K562 (cell line): ENCODE measurements around the gene UBR3. TPM values are rescaled to one million over a fixed set of nuclear protein-coding genes. Genes with fewer than 3 reads are reported as not detected.
A peak's percentile ranks its signal among the peaks of the same experiment; 100 is the strongest.

Experiments
- CBX5 ChIP-seq: IDR thresholded peaks from 2 replicates; pipeline ENCODE4 v1.6.1; 2014; ENCODE audit warnings: low read depth, borderline replicate concordance
- CC2D1A ChIP-seq: fragments of 450-650 bp; IDR thresholded peaks from 2 replicates; pipeline ENCODE4 v1.6.1; 2017; ENCODE audit warnings: mild to moderate bottlenecking
- ESRRB ChIP-seq: fragments of 250-450 bp; sonication (Bioruptor Pico); IDR thresholded peaks from 2 replicates; pipeline ENCODE4 v1.5.0; 2020; ENCODE audit warnings: mild to moderate bottlenecking, moderate library complexity, borderline replicate concordance
- ETV6 ChIP-seq, 3 experiments: fragments of 150-350 bp in 1 of 3; sonication (generic) in 1 of 3; formaldehyde crosslinking in 1 of 3; IDR thresholded peaks; 2 replicates each; pipeline versions ENCODE4 v1.6.1 to v1.8.0; 2014 to 2022; ENCODE audit warnings: borderline replicate concordance in 2 of 3, low read depth in 2 of 3, antibody characterized with exemption in 1 of 3, low read length in 1 of 3, mild to moderate bottlenecking in 1 of 3, missing genetic modification reagents in 1 of 3
- GMEB1 ChIP-seq: fragments of 250-450 bp; sonication (Bioruptor Pico); IDR thresholded peaks from 2 replicates; pipeline ENCODE4 v1.4.0; 2020; ENCODE audit warnings: mild to moderate bottlenecking
- HBP1 ChIP-seq: fragments of 450-650 bp; formaldehyde crosslinking; IDR thresholded peaks from 2 replicates; pipeline ENCODE4 v1.4.0; 2022; ENCODE audit warnings: missing genetic modification characterization
- KLF6 ChIP-seq: fragments of 250-450 bp; sonication (Bioruptor Pico); IDR thresholded peaks from 2 replicates; pipeline ENCODE4 v1.4.0; 2020; ENCODE audit warnings: mild to moderate bottlenecking, moderate library complexity, borderline replicate concordance
- NFE2L1 ChIP-seq: fragments of 450-650 bp; IDR thresholded peaks from 2 replicates; pipeline ENCODE4 v1.6.1; 2016; ENCODE audit warnings: missing genetic modification characterization, low read depth, mild to moderate bottlenecking, missing compliant biosample characterization, moderate library complexity, borderline replicate concordance
- PCBP1 ChIP-seq: fragments of 200-400 bp; formaldehyde crosslinking; IDR thresholded peaks from 2 replicates; pipeline ENCODE4 v1.6.1; 2018; ENCODE audit warnings: mild to moderate bottlenecking, low read depth, low read length; ENCODE audit not compliant: poor library complexity, severe bottlenecking
- PHF20 ChIP-seq: fragments of 450-650 bp; IDR thresholded peaks from 2 replicates; pipeline ENCODE4 v1.6.1; 2018; ENCODE audit not compliant: partially characterized antibody
- PTTG1 ChIP-seq: fragments of 450-650 bp; IDR thresholded peaks from 2 replicates; pipeline ENCODE4 v1.6.1; 2016; ENCODE audit warnings: low read depth, mild to moderate bottlenecking, missing genetic modification characterization, missing compliant biosample characterization
- SMARCA5 ChIP-seq: fragments of 450-650 bp; IDR thresholded peaks from 2 replicates; pipeline ENCODE4 v1.6.1; 2016
- SP1 ChIP-seq: sonication (generic); formaldehyde crosslinking; IDR thresholded peaks from 2 replicates; pipeline ENCODE4 v1.8.1; 2022; ENCODE audit warnings: mild to moderate bottlenecking, missing genetic modification reagents
- SUPT5H ChIP-seq: fragments of 450-650 bp; IDR thresholded peaks from 2 replicates; pipeline ENCODE4 v1.6.1; 2016
- TAF1 ChIP-seq: IDR thresholded peaks from 2 replicates; pipeline ENCODE4 v1.6.1; 2011; ENCODE audit warnings: mild to moderate bottlenecking, low read length, moderate library complexity; ENCODE audit not compliant: insufficient read depth, control insufficient read depth, severe bottlenecking; ENCODE audit errors: extremely low read depth
- TCFL5 ChIP-seq: fragments of 250-450 bp; sonication (Bioruptor Pico); conservative IDR thresholded peaks from 2 replicates; pipeline ENCODE4 v1.6.1; 2021; ENCODE audit warnings: mild to moderate bottlenecking, moderate library complexity, matching md5 sums
- ZBED1 ChIP-seq: IDR thresholded peaks from 2 replicates; pipeline ENCODE4 v1.6.1; 2014
- ZC3H4 ChIP-seq: sonication (generic); formaldehyde crosslinking; IDR thresholded peaks from 2 replicates; pipeline ENCODE4 v1.9.0; 2021; ENCODE audit warnings: missing genetic modification reagents, borderline replicate concordance
- ZNF830 ChIP-seq: fragments of 250-450 bp; sonication (Bioruptor Pico); IDR thresholded peaks from 2 replicates; pipeline ENCODE4 v1.5.0; 2021; ENCODE audit warnings: mild to moderate bottlenecking
- polyA plus RNA-seq, 8 experiments: library from polyadenylated mRNA; depleted of rRNA in 4 of 8; stranded (reverse) in 5 of 8; unstranded in 3 of 8; fragments of >200 nt; fragmentation: Nextera tagmentation in 2 of 8; fragmentation: Illumina TruSeq in 1 of 8; extraction: Ambion mirVana in 2 of 8; extraction: Trizol in 1 of 8; gene quantifications; 2 replicates each; pipeline versions ENCODE4 v1.2.1 to v1.2.3, GENCODE V29; 2011 to 2014; ENCODE audit warnings: inconsistent platforms in 1 of 8, missing spikeins in 1 of 8
- total RNA-seq, 7 experiments: library from RNA; depleted of rRNA in 6 of 7; stranded (reverse); fragments of >200 nt in 6 of 7; fragmentation: Illumina TruSeq in 2 of 7; extraction: Trizol in 2 of 7; gene quantifications; 2 replicates each; pipeline versions ENCODE4 v1.2.1 to v1.2.3, GENCODE V29; 2011 to 2021; ENCODE audit warnings: low replicate concordance in 1 of 7

UBR3 gene
- total and polyA plus RNA-seq, 9 of the 15 experiments (the other 6 are each of a cell fraction or from before 2014, with no cell fraction given), result 14.4 to 63.5 (median 40.4) TPM

- TF ChIP-seq TCFL5 (CRISPR knock-in tag), result no peak
- TF ChIP-seq ETV6 (IDR thresholded peaks at IDR 0.05; ENCODE audit: borderline replicate concordance in 1 of 2, low read depth in 2 of 2, low read length in 1 of 2), result peak in 1 of 2 experiments; percentile 58; a peak in 1 of 4 replicates
- TF ChIP-seq ETV6 (CRISPR knock-in tag; IDR thresholded peaks at IDR 0.05; ENCODE audit: borderline replicate concordance), result no peak
- peak; percentile 42; the same call in 1 of the 2 replicates for TF ChIP-seq SP1 (CRISPR knock-in tag)
- TF ChIP-seq HBP1 (CRISPR knock-in tag), result no peak
- no peak for TF ChIP-seq ZC3H4 (CRISPR knock-in tag)
- TF ChIP-seq KLF6 (CRISPR knock-in tag), result peak; percentile 42; the same call in 1 of the 2 replicates
- no peak for TF ChIP-seq PTTG1
- TF ChIP-seq NFE2L1 (tag), result no peak; the same call in 1 of the 2 replicates
- peak; percentile 43 for TF ChIP-seq TAF1
- TF ChIP-seq PHF20, result no peak
- TF ChIP-seq ZNF830 (CRISPR knock-in tag), result no peak
- no peak for TF ChIP-seq ESRRB
- TF ChIP-seq ZBED1, result no peak; the same call in 1 of the 2 replicates
- no peak for TF ChIP-seq GMEB1
- TF ChIP-seq CC2D1A, result peak; percentile 95
- TF ChIP-seq CBX5, result 0 out of 2 replicates have a peak, but pooled peaks have one; percentile 46
- TF ChIP-seq PCBP1, result no peak
- no peak for TF ChIP-seq SUPT5H
- peak; percentile 92 for TF ChIP-seq SMARCA5
- TF ChIP-seq, all 486 proteins: peak for 151
Measured at GRCh38 chr2:170013802-170014551, 186.7 kb downstream of the UBR3 start (continued).
